Islet precursor cell (in vitro differentiated cells): ENCODE data around the gene NIPAL1.

Experiments used
- DNase-seq: peaks from one replicate; pipeline ENCODE4 v3.0.0-alpha.2; 2018

NIPAL1 gene

GRCh38 chr4:48068182-48068581 is 51.6 kb downstream of the NIPAL1 start:
- no peak for DNase-seq

- no peak for DNase-seq
These were observed 52.5 kb downstream of the NIPAL1 start for GRCh38 chr4:48069026-48069425.

GRCh38 chr4:48071191-48071590 is 54.6 kb downstream of the NIPAL1 start:
- DNase-seq: no peak

- no peak for DNase-seq
These were observed 57.1 kb downstream of the NIPAL1 start for GRCh38 chr4:48073567-48074103.

GRCh38 chr4:48074657-48075056 is 58.1 kb downstream of the NIPAL1 start:
- DNase-seq: no peak

GRCh38 chr4:48078425-48078824 is 61.9 kb downstream of the NIPAL1 start:
- DNase-seq: no peak

- DNase-seq: no peak
These were observed 62.5 kb downstream of the NIPAL1 start for GRCh38 chr4:48078862-48079655.

- DNase-seq: no peak
These were observed 63.4 kb downstream of the NIPAL1 start for GRCh38 chr4:48079972-48080391.

- no peak for DNase-seq
These were observed 64.6 kb downstream of the NIPAL1 start for GRCh38 chr4:48081196-48081595.

- no peak for DNase-seq
These were observed 66.4 kb downstream of the NIPAL1 start for GRCh38 chr4:48082956-48083355.

- DNase-seq: no peak
These were observed 69.4 kb downstream of the NIPAL1 start for GRCh38 chr4:48085821-48086589.
